HG02938 (cell line): ENCODE data around the gene MRPL46.
"Not testable (repeated sequence)": the region's sequence is repeated elsewhere in the genome, so short reads cannot be mapped to it uniquely, and the experiment has no call there.

Source experiments
- ATAC-seq: cut with Tn5 transposase; IDR thresholded peaks from one replicate; pipeline ENCODE4 v1.9.1; 2021; ENCODE audit warnings: mild to moderate bottlenecking, moderate library complexity; ENCODE audit not compliant: unreplicated experiment

MRPL46 gene

DNA sequence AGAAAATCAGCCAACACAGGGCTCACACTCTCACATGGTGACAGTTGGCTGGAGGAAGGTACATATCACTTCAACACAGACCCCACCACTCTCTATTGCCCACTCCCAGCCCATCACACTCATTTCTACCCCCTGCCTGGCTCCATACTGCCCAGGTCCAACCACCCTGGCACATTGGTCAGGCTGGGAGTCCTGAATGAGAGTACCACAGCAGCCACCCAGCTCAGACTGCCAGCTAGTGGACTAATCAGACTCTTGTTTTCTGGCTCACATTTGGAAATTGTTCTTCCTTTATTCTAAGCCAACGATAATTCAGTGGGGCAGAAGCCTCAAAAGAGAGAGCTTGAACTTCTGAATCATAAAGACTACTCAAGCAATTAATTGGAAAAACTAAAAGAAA lies 20.0 kb downstream of the MRPL46 start:
- ATAC-seq, result no peak

DNA sequence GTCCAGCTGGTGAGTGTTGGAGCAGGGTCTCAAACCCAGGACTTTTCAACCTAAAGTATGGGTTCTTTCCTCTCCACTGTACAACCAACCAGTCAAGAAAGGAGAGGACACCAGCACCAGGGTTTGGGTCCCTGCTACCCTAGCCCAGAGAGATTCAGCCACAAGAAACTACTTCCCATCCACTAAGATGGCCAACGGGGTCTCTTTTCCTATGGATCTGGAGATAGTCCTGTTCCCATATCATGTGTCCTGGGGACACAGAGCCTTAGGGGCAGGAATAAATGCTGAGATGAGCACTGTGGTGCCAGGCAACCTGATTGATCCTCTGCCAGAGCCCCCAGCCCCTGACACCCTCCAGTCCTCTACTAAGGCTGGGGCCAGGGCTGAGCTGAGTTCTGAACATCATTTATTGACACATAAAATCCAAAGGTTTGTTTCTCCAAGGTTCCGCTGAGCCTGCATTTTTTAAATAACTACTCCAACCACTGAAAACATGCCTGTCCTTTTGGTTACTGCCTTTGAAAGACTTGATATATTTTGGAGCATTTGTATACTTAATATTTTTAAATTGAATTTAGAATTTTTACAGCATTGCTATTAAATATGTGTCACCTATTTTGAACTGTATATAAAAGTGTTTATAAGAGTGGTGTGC lies 26.0 kb downstream of the MRPL46 start:
- ATAC-seq, result no peak

DNA sequence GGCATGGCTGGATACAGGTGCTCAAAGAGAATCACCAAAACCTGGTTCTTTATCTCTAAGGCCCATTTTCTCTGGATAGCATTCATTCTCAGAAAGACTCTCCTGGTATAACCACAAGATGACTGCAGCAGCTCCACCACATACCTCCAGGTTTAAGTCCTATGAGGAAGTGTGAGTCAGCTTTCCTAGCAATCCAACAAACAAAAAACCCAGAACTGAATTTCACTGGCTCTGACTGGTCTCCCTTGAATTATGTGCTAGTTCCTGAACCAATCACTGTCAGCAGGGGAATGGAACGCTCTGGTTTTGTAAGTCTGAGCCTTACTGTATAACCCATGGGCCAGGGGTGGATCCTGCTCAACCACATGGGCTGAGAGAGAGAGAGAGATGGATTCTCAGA lies 27.2 kb downstream of the MRPL46 start:
- no peak for ATAC-seq

DNA sequence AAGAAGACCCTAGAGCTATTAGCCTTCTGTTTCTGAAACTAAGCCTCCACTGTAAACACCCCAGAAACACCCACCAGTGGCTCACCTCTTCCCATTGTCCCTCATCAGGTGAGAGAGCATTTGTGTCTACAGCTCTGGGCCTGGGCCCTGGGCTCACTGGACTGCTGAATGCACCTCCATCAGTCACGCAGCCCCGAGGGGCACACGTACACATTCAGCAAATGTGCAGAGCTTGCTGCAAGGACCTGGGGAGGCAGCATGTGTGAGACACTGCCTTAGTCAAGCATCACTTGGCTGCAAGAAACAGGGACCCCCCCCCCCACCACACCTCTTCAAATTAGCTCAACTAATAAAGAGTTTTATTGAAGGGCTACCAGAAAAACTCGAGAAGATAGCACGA lies 29.0 kb downstream of the MRPL46 start:
- no peak for ATAC-seq

DNA sequence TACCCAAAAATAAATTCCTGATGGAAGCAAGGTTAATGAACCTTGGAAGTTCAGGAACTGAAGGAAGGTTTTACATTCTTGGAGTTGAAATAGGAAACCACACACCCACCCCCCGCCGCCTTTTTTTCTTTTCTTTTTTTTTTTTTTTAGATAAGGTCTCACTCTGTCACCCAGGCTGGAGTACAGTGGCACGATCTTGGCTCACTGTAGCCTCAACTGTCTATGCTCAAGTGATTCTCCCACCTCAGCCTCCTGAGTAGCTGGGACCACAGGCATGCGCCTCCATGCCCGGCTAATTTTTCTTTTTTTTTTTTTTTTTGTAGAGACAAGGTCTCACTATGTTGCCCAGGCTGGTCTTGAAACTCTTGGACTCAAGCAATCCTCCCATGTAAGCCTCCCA lies 33.1 kb downstream of the MRPL46 start:
- ATAC-seq, result not testable (repeated sequence)

DNA sequence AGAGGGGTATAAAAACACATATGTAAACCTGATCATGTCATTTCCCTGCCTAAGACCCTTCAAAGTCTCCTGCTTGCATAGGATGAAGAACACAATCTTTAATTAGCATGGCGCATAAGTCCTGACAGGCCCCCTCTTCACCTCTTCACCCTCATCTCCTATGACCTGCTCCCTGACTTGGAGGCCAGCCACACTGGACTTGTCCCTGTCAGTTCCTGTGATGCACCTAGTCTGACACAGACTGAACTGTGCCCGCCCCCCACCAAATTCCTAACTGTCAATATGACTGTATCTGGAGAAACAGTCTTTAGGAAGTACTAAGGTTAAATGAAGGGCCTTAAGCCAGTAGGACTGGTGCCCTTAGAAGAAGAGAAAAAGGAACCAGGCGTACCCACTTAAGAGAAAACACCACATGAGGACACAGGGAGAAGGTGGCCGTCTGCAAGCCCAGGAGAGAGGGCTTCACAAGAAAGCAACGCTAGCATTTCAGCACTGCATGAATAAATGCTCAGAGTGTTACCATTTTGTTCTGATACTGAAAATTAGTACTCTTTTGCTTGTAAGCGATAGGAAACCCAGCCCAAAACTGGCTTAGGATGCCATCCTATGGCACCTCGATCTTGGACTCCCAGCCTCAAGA lies 34.0 kb downstream of the MRPL46 start:
- no peak for ATAC-seq

- no peak for ATAC-seq
Observed at GRCh38 chr15:88431441-88431840, 35.7 kb downstream of the MRPL46 start.

- ATAC-seq, result no peak
Observed at GRCh38 chr15:88430051-88430450, 37.1 kb downstream of the MRPL46 start.

DNA sequence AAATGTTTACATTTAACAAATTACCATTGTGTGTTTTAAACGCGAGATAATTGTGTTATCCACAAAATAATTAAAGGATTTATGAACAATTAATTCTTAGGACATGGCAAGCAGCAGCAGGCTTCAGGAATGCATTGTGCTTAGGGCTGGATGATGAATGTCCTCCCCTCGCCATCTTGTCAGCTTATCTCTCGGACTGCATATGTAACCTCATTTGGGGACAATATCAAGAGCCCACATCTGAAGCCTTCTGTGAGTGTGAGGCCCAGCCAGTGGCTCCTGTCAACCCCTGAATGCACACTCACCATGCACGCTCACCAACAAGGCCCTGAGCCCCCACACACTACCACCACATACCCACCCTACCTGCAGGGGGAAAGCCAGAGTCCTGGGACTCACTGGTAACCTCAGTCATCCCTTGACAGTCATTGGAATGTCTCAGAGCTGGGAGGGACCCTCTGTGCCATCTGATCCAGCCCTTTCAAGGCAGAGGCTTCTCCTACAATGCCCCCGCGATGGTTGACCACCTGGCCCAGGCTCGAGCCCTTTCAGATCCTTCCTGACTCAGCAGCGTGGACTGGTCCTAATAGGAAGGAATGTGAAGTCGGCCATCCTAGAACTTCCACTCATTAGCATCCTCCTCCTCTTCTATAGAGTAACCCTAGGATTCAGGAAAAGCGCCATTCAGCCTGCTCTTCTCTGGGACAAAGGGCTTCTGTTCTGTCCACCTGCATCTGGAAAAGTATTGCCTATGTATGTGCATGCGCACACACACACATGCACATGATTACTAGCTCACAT lies 38.2 kb downstream of the MRPL46 start:
- ATAC-seq, result no peak

- no peak for ATAC-seq
Observed at GRCh38 chr15:88428053-88428452, 39.1 kb downstream of the MRPL46 start.

- no peak for ATAC-seq
Observed at GRCh38 chr15:88426304-88426703, 40.9 kb downstream of the MRPL46 start.

DNA sequence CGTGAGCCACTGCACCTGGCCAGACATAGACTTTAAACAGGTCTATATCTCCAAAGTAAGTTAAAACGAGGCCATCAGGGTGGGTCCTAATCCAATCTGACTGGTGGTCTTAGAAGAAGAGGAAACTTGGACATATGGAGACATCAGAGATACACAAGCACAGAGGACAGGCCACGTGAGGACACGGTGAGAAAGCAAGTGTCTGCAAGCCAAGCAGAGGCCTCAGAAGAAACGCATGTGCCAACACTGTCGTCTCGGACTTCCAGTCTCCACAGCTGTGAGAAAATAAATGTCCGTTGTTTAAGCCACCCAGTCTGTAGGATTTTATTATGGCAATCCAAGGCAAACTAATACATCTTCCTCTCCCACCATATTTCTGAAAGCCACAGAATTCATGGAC lies 43.9 kb downstream of the MRPL46 start:
- ATAC-seq, result no peak

GRCh38 chr15:88419830-88420229 lies 47.4 kb downstream of the MRPL46 start:
- peak; percentile 58 for ATAC-seq
